AG04449 (cell line): Measurements from ENCODE around the gene NAA30.

Experiments used
- CTCF ChIA-PET: fragments of 350-600 bp; formaldehyde crosslinking; extraction: SDS; loops from one replicate; lab custom pipeline; 2021; ENCODE audit warnings: antibody characterized with exemption; lab: Yijun Ruan, JAX
- POLR2A ChIA-PET: fragments of 400-600, 350-600 bp; formaldehyde crosslinking; extraction: SDS; loops from one replicate; lab custom pipeline; 2020; ENCODE audit warnings: antibody characterized with exemption, inconsistent platforms; lab: Yijun Ruan, JAX
- DNase-seq: peaks from one replicate; pipeline ENCODE4 v3.0.0-alpha.2; 2010; ENCODE audit warnings: low read depth, low spot score
- H3K4me3 ChIP-seq: 2 replicates; pipeline ENCODE4 v1.5.1; 2011; ENCODE audit warnings: low read depth, mild to moderate bottlenecking, control low read depth, low read length
- TF ChIP-seq, protein P1 (sequence below): IDR thresholded peaks from one replicate; pipeline ENCODE4 v1.5.1; 2011; ENCODE audit warnings: mild to moderate bottlenecking, moderate library complexity, low read length, control low read depth, inconsistent platforms; ENCODE audit not compliant: insufficient read depth; ENCODE audit errors: missing control alignments

Gene NAA30

DNA sequence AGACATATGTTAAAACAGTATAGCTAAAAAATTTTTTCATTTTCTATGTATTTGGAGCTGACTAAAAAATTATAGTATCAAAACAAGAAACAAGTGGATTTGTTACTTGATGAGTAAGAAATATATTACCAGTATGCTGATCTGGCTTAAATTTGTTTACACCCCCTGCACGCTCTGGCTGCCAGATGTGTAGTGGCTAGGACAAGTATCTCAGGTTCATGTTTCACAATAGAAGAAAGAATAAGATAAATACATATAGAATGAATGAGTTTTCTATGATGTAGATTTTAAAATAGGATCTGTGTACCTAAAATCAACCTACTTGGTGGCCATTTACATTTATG lies 13.1 kb downstream of the NAA30 start:
- DNase-seq = no peak
- H3K4me3 ChIP-seq = no peak overlapping the region
- TF ChIP-seq, protein P1, sequence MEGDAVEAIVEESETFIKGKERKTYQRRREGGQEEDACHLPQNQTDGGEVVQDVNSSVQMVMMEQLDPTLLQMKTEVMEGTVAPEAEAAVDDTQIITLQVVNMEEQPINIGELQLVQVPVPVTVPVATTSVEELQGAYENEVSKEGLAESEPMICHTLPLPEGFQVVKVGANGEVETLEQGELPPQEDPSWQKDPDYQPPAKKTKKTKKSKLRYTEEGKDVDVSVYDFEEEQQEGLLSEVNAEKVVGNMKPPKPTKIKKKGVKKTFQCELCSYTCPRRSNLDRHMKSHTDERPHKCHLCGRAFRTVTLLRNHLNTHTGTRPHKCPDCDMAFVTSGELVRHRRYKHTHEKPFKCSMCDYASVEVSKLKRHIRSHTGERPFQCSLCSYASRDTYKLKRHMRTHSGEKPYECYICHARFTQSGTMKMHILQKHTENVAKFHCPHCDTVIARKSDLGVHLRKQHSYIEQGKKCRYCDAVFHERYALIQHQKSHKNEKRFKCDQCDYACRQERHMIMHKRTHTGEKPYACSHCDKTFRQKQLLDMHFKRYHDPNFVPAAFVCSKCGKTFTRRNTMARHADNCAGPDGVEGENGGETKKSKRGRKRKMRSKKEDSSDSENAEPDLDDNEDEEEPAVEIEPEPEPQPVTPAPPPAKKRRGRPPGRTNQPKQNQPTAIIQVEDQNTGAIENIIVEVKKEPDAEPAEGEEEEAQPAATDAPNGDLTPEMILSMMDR = no peak
- ChIA-PET CTCF (interaction anchor here (0.6 kb wide), 1 partner anchor 622 kb away, joined by 3 read pairs; no protein-coding TSS in a partner anchor), POLR2A (no interaction called here)

- DNase-seq = no peak
- ChIA-PET CTCF (no interaction called here), POLR2A (no interaction called here)
- H3K4me3 ChIP-seq = no peak overlapping the region
- TF ChIP-seq, protein P1 = no peak
Measured at GRCh38 chr14:57405562-57405961, 15.2 kb downstream of the NAA30 start.

DNA sequence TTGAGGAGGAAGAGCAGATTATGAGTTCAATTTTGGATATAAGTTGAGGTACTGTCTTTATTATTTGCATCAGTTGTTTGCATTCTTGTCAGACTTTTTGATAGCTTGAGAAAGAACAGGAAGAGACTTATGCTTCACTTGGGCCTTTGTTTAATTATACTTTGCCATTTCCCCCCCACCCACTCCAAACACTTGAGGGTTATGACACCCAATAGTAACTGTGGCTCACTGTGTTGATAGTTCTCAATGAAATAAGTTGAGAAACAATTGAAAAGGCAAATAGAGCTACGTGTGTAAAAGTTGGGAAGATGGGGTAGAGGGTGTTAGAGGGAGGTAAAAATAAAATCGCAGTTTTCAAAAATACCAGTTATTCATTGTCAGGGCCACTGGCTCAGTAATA lies 17.7 kb downstream of the NAA30 start:
- POLR2A ChIA-PET = no interaction called here
- DNase-seq = no peak
- CTCF ChIA-PET = interaction anchor here (1.5 kb wide), 1 partner anchor 25 kb away, joined by 4 read pairs; no protein-coding TSS in a partner anchor
- H3K4me3 ChIP-seq = no peak overlapping the region
- TF ChIP-seq, protein P1 = no peak

DNA sequence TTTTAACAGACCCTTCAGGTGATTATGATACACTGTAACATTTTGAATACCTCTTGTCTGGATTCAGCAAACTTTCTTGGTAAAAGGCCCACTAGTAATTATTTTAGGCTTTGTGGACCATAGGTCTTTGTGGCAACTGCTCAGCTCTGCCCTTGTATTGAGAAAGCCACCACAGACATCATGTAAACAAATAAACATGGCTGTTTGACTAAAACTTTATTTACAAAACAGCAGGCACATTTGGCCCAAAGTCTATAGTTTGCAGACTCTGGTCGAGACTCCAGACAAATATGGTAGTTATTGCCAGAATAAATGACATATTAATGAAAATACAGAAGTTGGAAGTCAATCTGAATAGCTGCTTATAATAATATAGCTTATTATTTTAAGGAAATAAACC lies 18.2 kb downstream of the NAA30 start:
- TF ChIP-seq, protein P1 = no peak
- H3K4me3 ChIP-seq = no peak overlapping the region
- CTCF ChIA-PET = interaction anchor here (1.5 kb wide), 1 partner anchor 26 kb away, joined by 4 read pairs; no protein-coding TSS in a partner anchor
- no peak for DNase-seq
- POLR2A ChIA-PET = no interaction called here

DNA sequence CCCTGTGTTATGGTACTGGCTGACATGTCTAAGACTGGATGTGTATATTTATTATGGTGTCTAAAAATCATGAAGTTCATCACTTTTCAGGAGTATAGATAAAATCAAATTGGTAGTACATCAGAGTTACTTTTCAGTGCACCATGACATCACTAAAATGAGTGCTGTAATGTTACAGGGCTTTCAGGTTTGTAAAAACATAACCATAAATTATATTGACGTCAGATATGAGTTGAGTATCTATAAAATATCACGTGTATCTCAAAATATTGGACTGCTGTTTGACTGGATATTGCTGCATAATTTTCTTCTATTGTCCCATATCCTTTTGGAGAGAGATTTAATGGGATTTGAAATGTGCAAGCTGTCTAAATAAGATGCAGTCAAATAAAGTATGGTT lies 22.0 kb downstream of the NAA30 start:
- no peak for DNase-seq
- H3K4me3 ChIP-seq = no peak overlapping the region
- CTCF ChIA-PET = no interaction called here
- TF ChIP-seq, protein P1 = no peak
- POLR2A ChIA-PET = no interaction called here

DNA sequence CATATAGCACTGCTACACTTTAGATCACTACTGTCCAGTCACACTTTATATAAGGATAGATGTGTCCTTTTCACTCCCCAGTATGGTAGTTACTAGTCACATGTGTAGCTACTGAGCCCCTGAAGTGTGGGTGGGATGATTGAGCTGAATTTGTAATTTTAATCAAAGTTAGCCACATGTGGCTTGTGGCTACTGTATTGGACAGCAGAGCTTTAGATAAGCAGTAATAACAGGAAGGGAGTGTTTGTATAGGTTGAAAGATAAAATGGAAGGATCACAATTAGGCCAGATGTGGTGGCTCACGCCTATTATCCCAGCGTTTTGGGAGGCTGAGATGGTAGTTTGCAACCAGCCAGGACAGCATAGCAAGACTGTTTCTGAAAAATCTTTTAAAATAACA lies 23.5 kb downstream of the NAA30 start:
- ChIA-PET CTCF (no interaction called here), POLR2A (no interaction called here)
- H3K4me3 ChIP-seq = no peak overlapping the region
- TF ChIP-seq, protein P1 = no peak
- no peak for DNase-seq
